Esophagus muscularis mucosa (tissue), 4 donors: Measurements from ENCODE around the gene SOX30.

Experiments
- EP300 ChIP-seq: sonication (generic); formaldehyde crosslinking; IDR thresholded peaks from one replicate; pipeline ENCODE4 v1.6.1; 2017; ENCODE audit warnings: antibody characterized with exemption
- POLR2A ChIP-seq: fragments of 450-650 bp; IDR thresholded peaks from one replicate; pipeline ENCODE4 v1.6.1; 2017; ENCODE audit warnings: antibody characterized with exemption, moderate library complexity, mild to moderate bottlenecking, low read depth
- TF ChIP-seq, protein P1 (sequence below), 3 experiments: fragments of 200-600 bp in 2 of 3; fragments of 450-650 bp in 1 of 3; sonication (generic) in 2 of 3; IDR thresholded peaks; one replicate each; pipeline ENCODE4 v1.5.1; 2017 to 2019; ENCODE audit warnings: antibody characterized with exemption in 3 of 3, mild to moderate bottlenecking in 2 of 3, moderate library complexity in 1 of 3

- TF ChIP-seq EP300 (no peak), POLR2A (no peak)
- TF ChIP-seq, protein P1, sequence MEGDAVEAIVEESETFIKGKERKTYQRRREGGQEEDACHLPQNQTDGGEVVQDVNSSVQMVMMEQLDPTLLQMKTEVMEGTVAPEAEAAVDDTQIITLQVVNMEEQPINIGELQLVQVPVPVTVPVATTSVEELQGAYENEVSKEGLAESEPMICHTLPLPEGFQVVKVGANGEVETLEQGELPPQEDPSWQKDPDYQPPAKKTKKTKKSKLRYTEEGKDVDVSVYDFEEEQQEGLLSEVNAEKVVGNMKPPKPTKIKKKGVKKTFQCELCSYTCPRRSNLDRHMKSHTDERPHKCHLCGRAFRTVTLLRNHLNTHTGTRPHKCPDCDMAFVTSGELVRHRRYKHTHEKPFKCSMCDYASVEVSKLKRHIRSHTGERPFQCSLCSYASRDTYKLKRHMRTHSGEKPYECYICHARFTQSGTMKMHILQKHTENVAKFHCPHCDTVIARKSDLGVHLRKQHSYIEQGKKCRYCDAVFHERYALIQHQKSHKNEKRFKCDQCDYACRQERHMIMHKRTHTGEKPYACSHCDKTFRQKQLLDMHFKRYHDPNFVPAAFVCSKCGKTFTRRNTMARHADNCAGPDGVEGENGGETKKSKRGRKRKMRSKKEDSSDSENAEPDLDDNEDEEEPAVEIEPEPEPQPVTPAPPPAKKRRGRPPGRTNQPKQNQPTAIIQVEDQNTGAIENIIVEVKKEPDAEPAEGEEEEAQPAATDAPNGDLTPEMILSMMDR (IDR thresholded peaks at IDR 0.05), result no peak
Observed at GRCh38 chr5:157611571-157612476, 40.4 kb downstream of the SOX30 start.
